Osteoblast (primary cell): ENCODE results near the gene VAV3. TPM values are rescaled to one million over a fixed set of nuclear protein-coding genes. Genes with fewer than 3 reads are reported as not detected.

ENCODE experiments used
- DNase-seq: peaks from one replicate; pipeline ENCODE4 v3.0.0; 2011; ENCODE audit warnings: low spot score, mixed read lengths; ENCODE audit not compliant: insufficient read length; ENCODE audit errors: missing footprints
- H2AFZ ChIP-seq: 2 replicates; pipeline ENCODE4 v1.6.0; 2011; ENCODE audit warnings: mild to moderate bottlenecking, low read length
- H3K27ac ChIP-seq: 2 replicates; pipeline ENCODE4 v1.5.1; 2011; ENCODE audit warnings: mild to moderate bottlenecking, low read depth, low read length, moderate library complexity
- H3K27me3 ChIP-seq: 2 replicates; pipeline ENCODE4 v1.6.0; 2012; ENCODE audit warnings: mild to moderate bottlenecking, control low read depth, inconsistent platforms, low read length, moderate library complexity; ENCODE audit not compliant: insufficient read depth
- H3K36me3 ChIP-seq: 2 replicates; pipeline ENCODE4 v1.5.1; 2011; ENCODE audit warnings: mild to moderate bottlenecking, low read length, control low read depth, moderate library complexity; ENCODE audit not compliant: insufficient read depth
- H3K4me1 ChIP-seq: 2 replicates; pipeline ENCODE4 v1.5.1; 2011; ENCODE audit warnings: mild to moderate bottlenecking, low read length, control low read depth, moderate library complexity; ENCODE audit not compliant: insufficient read depth
- H3K4me2 ChIP-seq: 2 replicates; pipeline ENCODE4 v1.6.0; 2011; ENCODE audit warnings: mild to moderate bottlenecking, low read length; ENCODE audit not compliant: insufficient read depth
- H3K4me3 ChIP-seq: fragments of 200-600 bp; sonication (generic); 3 replicates; pipeline ENCODE4 v1.5.1; 2012; ENCODE audit warnings: mild to moderate bottlenecking, low read length, inconsistent platforms; ENCODE audit not compliant: insufficient read depth
- H3K79me2 ChIP-seq: 2 replicates; pipeline ENCODE4 v1.6.0; 2012; ENCODE audit warnings: mild to moderate bottlenecking, low read length, control low read depth, inconsistent platforms; ENCODE audit not compliant: insufficient read depth
- H3K9me3 ChIP-seq: 2 replicates; pipeline ENCODE4 v1.5.1; 2011; ENCODE audit warnings: low read depth, low read length, control low read depth
- H4K20me1 ChIP-seq: 2 replicates; pipeline ENCODE4 v1.6.0; 2012; ENCODE audit warnings: mild to moderate bottlenecking, low read length, control low read depth; ENCODE audit not compliant: insufficient read depth
- total RNA-seq: library from RNA; depleted of rRNA; stranded (reverse); fragments of >200 nt; gene quantifications from 2 replicates; pipeline ENCODE4 v1.2.3, GENCODE V29; 2012
- TF ChIP-seq, protein P1 (sequence below): IDR thresholded peaks from 2 replicates; pipeline ENCODE4 v1.5.1; 2011; ENCODE audit warnings: mild to moderate bottlenecking, low read depth, low read length, moderate library complexity; ENCODE audit errors: extremely low read depth

The VAV3 gene
- total RNA-seq, 1 donor = 0.72 TPM

GRCh38 chr1:107777664-107778047, 187.3 kb downstream of the VAV3 start:
- Histone ChIP-seq H3K4me3 (no peak overlapping the region), H2AFZ (no peak overlapping the region), H3K4me1 (no peaks in the 10 kb centered on the region), H3K79me2 (no peaks in the 10 kb centered on the region), H3K9me3 (no peaks in the 10 kb centered on the region), H3K27ac (no peak overlapping the region), H3K36me3 (no peaks in the 10 kb centered on the region), H3K4me2 (no peak overlapping the region), H3K27me3 (no peaks in the 10 kb centered on the region), H4K20me1 (no peaks in the 10 kb centered on the region)
- TF ChIP-seq, protein P1, sequence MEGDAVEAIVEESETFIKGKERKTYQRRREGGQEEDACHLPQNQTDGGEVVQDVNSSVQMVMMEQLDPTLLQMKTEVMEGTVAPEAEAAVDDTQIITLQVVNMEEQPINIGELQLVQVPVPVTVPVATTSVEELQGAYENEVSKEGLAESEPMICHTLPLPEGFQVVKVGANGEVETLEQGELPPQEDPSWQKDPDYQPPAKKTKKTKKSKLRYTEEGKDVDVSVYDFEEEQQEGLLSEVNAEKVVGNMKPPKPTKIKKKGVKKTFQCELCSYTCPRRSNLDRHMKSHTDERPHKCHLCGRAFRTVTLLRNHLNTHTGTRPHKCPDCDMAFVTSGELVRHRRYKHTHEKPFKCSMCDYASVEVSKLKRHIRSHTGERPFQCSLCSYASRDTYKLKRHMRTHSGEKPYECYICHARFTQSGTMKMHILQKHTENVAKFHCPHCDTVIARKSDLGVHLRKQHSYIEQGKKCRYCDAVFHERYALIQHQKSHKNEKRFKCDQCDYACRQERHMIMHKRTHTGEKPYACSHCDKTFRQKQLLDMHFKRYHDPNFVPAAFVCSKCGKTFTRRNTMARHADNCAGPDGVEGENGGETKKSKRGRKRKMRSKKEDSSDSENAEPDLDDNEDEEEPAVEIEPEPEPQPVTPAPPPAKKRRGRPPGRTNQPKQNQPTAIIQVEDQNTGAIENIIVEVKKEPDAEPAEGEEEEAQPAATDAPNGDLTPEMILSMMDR = no peak
- no peak for DNase-seq

GRCh38 chr1:107776900-107777663, 187.9 kb downstream of the VAV3 start:
- no peak overlapping the region for H3K4me3 ChIP-seq

GRCh38 chr1:107771377-107771776, 193.6 kb downstream of the VAV3 start:
- DNase-seq = no peak
- TF ChIP-seq, protein P1 = no peak
- no peaks in the 10 kb centered on the region for H3K9me3 ChIP-seq
- no peak overlapping the region for H3K27ac ChIP-seq
- no peaks in the 10 kb centered on the region for H3K36me3 ChIP-seq
- no peaks in the 10 kb centered on the region for H4K20me1 ChIP-seq
- H3K79me2 ChIP-seq = no peaks in the 10 kb centered on the region
- no peak overlapping the region for H3K4me2 ChIP-seq
- H3K4me3 ChIP-seq = no peak overlapping the region
- H3K27me3 ChIP-seq = no peaks in the 10 kb centered on the region
- H2AFZ ChIP-seq = no peak overlapping the region
- H3K4me1 ChIP-seq = no peaks in the 10 kb centered on the region

More at GRCh38 chr1:107776900-107777663, 187.9 kb downstream of the VAV3 start:
- Histone ChIP-seq H3K4me1 (no peaks in the 10 kb centered on the region), H3K27me3 (no peaks in the 10 kb centered on the region), H3K27ac (no peak overlapping the region), H3K4me2 (no peak overlapping the region), H2AFZ (no peak overlapping the region), H4K20me1 (no peaks in the 10 kb centered on the region), H3K36me3 (no peaks in the 10 kb centered on the region), H3K79me2 (no peaks in the 10 kb centered on the region), H3K9me3 (no peaks in the 10 kb centered on the region)
- TF ChIP-seq, protein P1 = no peak
- no peak for DNase-seq

DNA sequence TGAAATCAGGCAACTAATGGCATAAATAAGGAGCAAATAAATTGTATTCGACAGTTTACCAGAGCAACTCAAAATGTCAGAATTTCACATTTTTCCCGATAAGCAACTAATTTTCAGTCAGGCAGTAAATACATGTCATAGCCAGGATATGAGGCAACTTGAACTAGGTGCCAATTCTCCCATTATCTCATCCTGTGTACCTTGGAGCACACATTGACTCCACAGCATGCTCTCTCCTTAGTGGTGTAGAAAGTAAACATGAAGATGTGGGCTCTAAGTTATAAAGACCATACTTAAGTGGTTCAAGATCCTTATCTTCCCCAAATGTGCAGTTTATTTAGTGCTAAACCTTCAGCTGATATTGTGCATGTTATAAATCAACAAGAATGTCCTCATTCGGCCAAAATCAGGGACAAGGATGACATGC, 197.8 kb downstream of the VAV3 start:
- TF ChIP-seq, protein P1 = no peak
- H3K27me3 ChIP-seq = no peaks in the 10 kb centered on the region
- DNase-seq = no peak
- no peaks in the 10 kb centered on the region for H3K4me1 ChIP-seq
- no peak overlapping the region for H2AFZ ChIP-seq
- no peak overlapping the region for H3K4me3 ChIP-seq
- H3K9me3 ChIP-seq = no peaks in the 10 kb centered on the region
- no peak overlapping the region for H3K4me2 ChIP-seq
- no peak overlapping the region for H3K27ac ChIP-seq
- no peaks in the 10 kb centered on the region for H4K20me1 ChIP-seq
- H3K36me3 ChIP-seq = no peaks in the 10 kb centered on the region
- H3K79me2 ChIP-seq = no peaks in the 10 kb centered on the region
